GM19099 (cell line): Measurements from ENCODE around the gene PCED1B.

ENCODE experiments used
- POLR2A ChIP-seq: IDR thresholded peaks from 3 replicates; pipeline ENCODE4 v1.6.1; 2011; ENCODE audit warnings: low read depth; ENCODE audit not compliant: insufficient read length; ENCODE audit errors: extremely low read depth

The PCED1B gene

GRCh38 chr12:47247418-47247817, 168.0 kb downstream of the PCED1B start:
- no peak for TF ChIP-seq POLR2A

GRCh38 chr12:47249082-47249481, 169.7 kb downstream of the PCED1B start:
- TF ChIP-seq POLR2A = no peak

- no peak for TF ChIP-seq POLR2A
Measured at GRCh38 chr12:47249719-47250357, 170.4 kb downstream of the PCED1B start.

- TF ChIP-seq POLR2A = no peak
Measured at GRCh38 chr12:47251919-47252318, 172.5 kb downstream of the PCED1B start.

GRCh38 chr12:47264951-47265350, 185.5 kb downstream of the PCED1B start:
- TF ChIP-seq POLR2A = no peak

- TF ChIP-seq POLR2A = no peak
Measured at GRCh38 chr12:47265391-47265790, 186.0 kb downstream of the PCED1B start.

- TF ChIP-seq POLR2A = no peak
Measured at GRCh38 chr12:47267571-47267970, 188.2 kb downstream of the PCED1B start.

- TF ChIP-seq POLR2A = no peak
Measured at GRCh38 chr12:47268501-47269454, 189.4 kb downstream of the PCED1B start.

GRCh38 chr12:47269916-47270315, 190.5 kb downstream of the PCED1B start:
- TF ChIP-seq POLR2A = no peak

- TF ChIP-seq POLR2A = no peak
Measured at GRCh38 chr12:47270782-47271664, 191.6 kb downstream of the PCED1B start.

- no peak for TF ChIP-seq POLR2A
Measured at GRCh38 chr12:47271800-47272239, 192.4 kb downstream of the PCED1B start.

- TF ChIP-seq POLR2A = no peak
Measured at GRCh38 chr12:47272412-47273190, 193.2 kb downstream of the PCED1B start.

GRCh38 chr12:47273191-47273626, 193.8 kb downstream of the PCED1B start:
- no peak for TF ChIP-seq POLR2A

- TF ChIP-seq POLR2A = no peak
Measured at GRCh38 chr12:47274760-47275159, 195.3 kb downstream of the PCED1B start.

GRCh38 chr12:47276253-47276620, 196.8 kb downstream of the PCED1B start:
- TF ChIP-seq POLR2A = no peak
